ENCODE measurements around the gene LRRC75B.
"Not testable (repeated sequence)": the region's sequence is repeated elsewhere in the genome, so short reads cannot be mapped to it uniquely, and the experiment has no call there.

LRRC75B gene

DNA sequence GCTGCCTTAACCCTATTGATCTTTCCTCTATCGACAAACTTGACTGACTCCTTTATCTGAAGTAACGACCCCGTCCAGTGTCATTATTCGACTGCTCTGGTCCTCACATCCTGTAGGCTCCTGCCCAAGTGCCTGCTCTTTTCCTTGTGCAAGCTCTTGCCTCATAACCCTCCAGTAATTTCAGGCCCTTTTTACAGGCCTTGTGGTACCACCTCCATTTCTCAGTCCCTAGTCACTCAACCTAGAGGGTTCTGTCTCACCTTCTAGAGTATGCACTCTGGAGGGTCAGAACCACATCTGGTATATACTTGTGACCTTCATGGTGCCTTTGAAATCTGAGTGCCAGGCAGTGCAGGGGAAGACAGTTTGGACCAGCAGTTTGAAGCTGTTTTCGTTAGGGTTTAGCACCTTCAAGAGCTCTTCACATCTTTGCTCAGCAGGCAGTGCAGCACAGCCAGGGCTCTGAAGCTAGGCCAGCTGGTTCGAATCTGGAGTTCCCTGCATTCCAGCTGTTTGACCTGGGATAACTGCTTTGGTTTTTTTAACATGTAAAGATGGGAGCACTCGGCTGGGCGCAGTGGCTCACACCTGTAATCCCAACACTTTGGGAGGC is 25.9 kb downstream of the LRRC75B start:
- peaks cover 100% of the 10 kb centered on the region for H3K36me3 ChIP-seq
- no peak overlapping the region for H3K9ac ChIP-seq
- peaks cover 96% of the 10 kb centered on the region for H4K20me1 ChIP-seq
- H3K27me3 ChIP-seq = no peaks in the 10 kb centered on the region
- no peak overlapping the region for H3K27ac ChIP-seq
- no peak for TF ChIP-seq Cebpa-rat (IDR thresholded peaks at IDR 0.05)
- no peaks in the 10 kb centered on the region for H3K4me1 ChIP-seq
- no peak overlapping the region for H3K4me2 ChIP-seq
- H3K9me3 ChIP-seq = no peaks in the 10 kb centered on the region
- no peak overlapping the region for H3K4me3 ChIP-seq

- Histone ChIP-seq H3K4me3 (no peak overlapping the region), H4K20me1 (peaks cover 100% of the 10 kb centered on the region), H3K27me3 (no peaks in the 10 kb centered on the region), H3K4me1 (no peaks in the 10 kb centered on the region), H3K27ac (no peak overlapping the region), H3K9ac (no peak overlapping the region), H3K36me3 (peaks cover 100% of the 10 kb centered on the region), H3K4me2 (no peak overlapping the region), H3K9me3 (no peaks in the 10 kb centered on the region)
- TF ChIP-seq Cebpa-rat (IDR thresholded peaks at IDR 0.05) = no peak
Measured at GRCh38 chr22:24565077-24565476, 27.8 kb downstream of the LRRC75B start.

DNA sequence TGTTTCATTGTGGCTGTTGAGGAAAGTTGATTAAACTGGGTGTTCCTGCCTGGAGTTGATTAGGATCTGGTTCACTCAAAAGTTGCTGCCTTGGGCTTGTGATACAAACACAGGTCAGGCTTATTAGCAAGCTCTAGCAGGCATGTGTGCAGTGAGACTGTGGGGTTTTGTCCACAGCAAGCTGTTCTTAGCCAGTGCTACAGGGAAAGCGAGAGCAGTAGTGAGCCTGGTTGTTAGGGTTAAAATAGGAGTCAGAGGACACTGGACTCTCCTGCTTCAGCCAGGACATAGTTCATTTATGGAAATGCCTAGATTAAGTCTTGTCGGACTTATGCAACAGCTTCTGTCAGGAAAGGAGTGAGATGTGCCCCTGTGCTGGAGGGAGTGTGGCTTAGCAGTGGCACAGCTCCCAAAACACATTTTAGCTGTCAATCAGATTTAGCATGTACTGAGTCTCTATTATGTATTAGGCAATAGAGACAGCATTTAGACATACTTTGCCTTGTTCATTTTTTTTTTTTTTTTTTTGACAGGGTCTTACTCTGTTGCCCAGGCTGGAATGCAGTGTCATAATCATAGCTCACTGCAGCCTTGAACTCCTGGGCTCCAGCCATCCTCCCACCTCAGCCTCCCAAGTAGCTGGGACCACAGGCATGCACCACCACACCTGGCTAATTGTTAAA is 28.4 kb downstream of the LRRC75B start:
- Histone ChIP-seq H3K27ac (no peak overlapping the region), H3K4me2 (no peak overlapping the region), H4K20me1 (peaks cover 100% of the 10 kb centered on the region), H3K36me3 (peaks cover 100% of the 10 kb centered on the region), H3K4me1 (peaks cover 3% of the 10 kb centered on the region), H3K9ac (no peak overlapping the region), H3K27me3 (no peaks in the 10 kb centered on the region), H3K4me3 (no peak overlapping the region), H3K9me3 (no peaks in the 10 kb centered on the region)
- no peak for TF ChIP-seq Cebpa-rat (IDR thresholded peaks at IDR 0.05)

DNA sequence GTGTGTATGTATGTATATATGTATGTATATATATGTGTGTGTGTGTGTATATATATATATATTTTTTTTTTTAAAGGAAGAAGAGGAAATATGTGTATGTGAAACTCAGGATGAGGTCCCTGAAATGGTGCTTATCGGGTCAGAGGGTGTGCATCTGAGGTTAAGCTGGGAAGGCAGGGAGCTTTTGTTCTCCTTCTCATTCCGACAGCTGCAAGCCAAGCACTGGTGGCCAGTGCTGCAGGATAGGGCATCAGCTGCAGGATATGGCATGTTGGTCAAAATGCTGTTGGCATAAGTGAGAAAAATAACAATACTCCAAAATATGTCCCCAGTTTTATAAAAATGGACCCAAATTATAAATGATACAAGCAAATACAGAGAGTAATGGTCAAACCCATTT is 29.6 kb downstream of the LRRC75B start:
- H3K9ac ChIP-seq = no peak overlapping the region
- no peaks in the 10 kb centered on the region for H3K9me3 ChIP-seq
- TF ChIP-seq Cebpa-rat (IDR thresholded peaks at IDR 0.05) = no peak
- no peak overlapping the region for H3K4me2 ChIP-seq
- H3K27me3 ChIP-seq = no peaks in the 10 kb centered on the region
- H4K20me1 ChIP-seq = peaks cover 100% of the 10 kb centered on the region
- H3K36me3 ChIP-seq = peaks cover 100% of the 10 kb centered on the region
- no peak overlapping the region for H3K4me3 ChIP-seq
- no peak overlapping the region for H3K27ac ChIP-seq
- peaks cover 15% of the 10 kb centered on the region for H3K4me1 ChIP-seq

DNA sequence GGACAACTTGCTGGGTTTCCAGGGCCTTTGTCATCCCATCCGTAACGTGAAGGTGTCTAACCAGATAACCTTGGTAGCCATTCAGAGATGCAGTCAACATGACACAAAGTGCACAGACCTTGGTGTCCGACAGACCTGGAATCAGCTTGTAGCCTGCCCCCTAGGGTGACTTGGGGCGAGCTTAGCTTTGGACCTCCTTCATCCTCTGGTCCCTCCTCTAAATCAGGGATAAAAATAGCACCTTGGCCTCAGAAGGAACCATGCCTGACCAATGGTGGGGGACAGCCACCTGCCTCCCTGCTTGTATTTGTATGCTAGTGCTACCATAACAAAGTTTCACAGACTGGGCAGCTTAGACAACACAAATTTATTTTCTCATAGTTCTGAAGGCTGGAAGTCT is 33.4 kb downstream of the LRRC75B start:
- no peak overlapping the region for H3K9ac ChIP-seq
- H3K36me3 ChIP-seq = peaks cover 74% of the 10 kb centered on the region
- peak overlapping the region; percentile 1; the same call in 1 of the 2 replicates for H3K4me2 ChIP-seq
- TF ChIP-seq Cebpa-rat (IDR thresholded peaks at IDR 0.05) = no peak
- no peaks in the 10 kb centered on the region for H3K27me3 ChIP-seq
- no peak overlapping the region for H3K27ac ChIP-seq
- peaks cover 88% of the 10 kb centered on the region for H4K20me1 ChIP-seq
- H3K4me3 ChIP-seq = no peak overlapping the region
- H3K4me1 ChIP-seq = peaks cover 34% of the 10 kb centered on the region
- H3K9me3 ChIP-seq = no peaks in the 10 kb centered on the region

DNA sequence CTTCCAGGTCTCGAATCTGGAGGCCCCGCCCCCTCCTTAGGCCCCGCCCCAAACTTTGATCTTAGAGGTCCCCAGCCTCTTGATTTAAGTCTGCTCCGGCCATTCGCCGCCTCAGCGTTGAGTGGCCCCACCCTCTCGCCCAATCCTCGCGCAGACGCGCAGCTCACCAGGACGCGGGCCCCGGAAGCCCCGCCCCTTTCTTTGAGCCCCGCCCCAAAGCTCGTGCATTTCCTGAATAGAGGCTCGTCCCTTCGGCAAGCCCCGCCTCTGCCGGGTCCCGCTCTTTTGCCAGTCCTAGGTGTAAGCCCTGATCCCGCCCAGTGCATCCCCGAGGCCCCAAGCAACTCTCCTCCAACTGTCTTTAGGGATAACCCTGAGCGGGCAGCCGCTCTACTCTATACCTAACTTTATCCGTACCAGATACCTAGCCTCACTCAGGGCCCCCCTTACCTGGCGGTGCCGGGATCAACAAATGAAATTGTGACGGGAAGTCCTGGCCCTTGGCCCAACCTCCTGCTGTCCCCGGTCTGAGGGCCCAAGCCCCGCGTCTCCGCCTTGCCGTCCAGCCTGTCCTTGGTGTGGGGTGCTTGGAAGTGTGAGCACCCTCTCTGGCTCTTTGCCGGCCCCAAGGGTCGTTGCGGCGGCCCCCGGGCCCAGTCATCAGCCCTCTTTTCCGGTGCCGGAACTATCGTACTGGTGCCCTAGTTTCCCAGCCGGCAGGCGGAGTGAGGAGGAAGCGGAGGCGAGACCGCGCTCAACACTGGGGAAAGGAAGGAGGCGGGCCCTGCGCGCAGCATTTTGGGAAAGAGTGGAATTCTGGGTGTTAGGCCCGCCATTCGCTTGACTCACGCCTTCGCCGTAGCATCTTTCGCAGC is 37.5 kb downstream of the LRRC75B start, which contains the start of gene SNRPD3:
Gene SNRPD3 (plus strand): TSS at position 835 of the 875 bp plus-strand sequence. CDS start 1,676 bp downstream, outside the sequence.
- H3K36me3 ChIP-seq = peaks cover 52% of the 10 kb centered on the region
- H3K27ac ChIP-seq = peak within 1 kb of the TSS; percentile 98
- peaks cover 88% of the 10 kb centered on the region for H4K20me1 ChIP-seq
- H3K4me3 ChIP-seq = peak within 1 kb of the TSS; percentile 90
- no peak for TF ChIP-seq Cebpa-rat (IDR thresholded peaks at IDR 0.05)
- H3K4me2 ChIP-seq = peak within 1 kb of the TSS; percentile 100
- H3K27me3 ChIP-seq = no peaks in the 10 kb centered on the region
- peak within 1 kb of the TSS; percentile 97 for H3K9ac ChIP-seq
- H3K4me1 ChIP-seq = peaks cover 72% of the 10 kb centered on the region
- H3K9me3 ChIP-seq = no peaks in the 10 kb centered on the region

- Histone ChIP-seq H3K4me1 (peaks cover 70% of the 10 kb centered on the region), H3K36me3 (peaks cover 52% of the 10 kb centered on the region), H3K4me2 (peak within 1 kb of the TSS; percentile 100), H4K20me1 (peaks cover 88% of the 10 kb centered on the region), H3K4me3 (peak within 1 kb of the TSS; percentile 90), H3K9me3 (no peaks in the 10 kb centered on the region), H3K9ac (peak within 1 kb of the TSS; percentile 97), H3K27ac (peak within 1 kb of the TSS; percentile 98), H3K27me3 (no peaks in the 10 kb centered on the region)
- no peak for TF ChIP-seq Cebpa-rat (IDR thresholded peaks at IDR 0.05)
Measured at GRCh38 chr22:24554313-24555164, 38.3 kb downstream of the LRRC75B start, which contains the start of gene GUCD1. TSS of gene GUCD1 (minus strand) at chr22:24555138. CDS start at chr22:24554991, 147 bp downstream.

- Histone ChIP-seq H3K36me3 (peaks cover 52% of the 10 kb centered on the region), H3K4me2 (peak overlapping the region; percentile 93), H3K27ac (peak overlapping the region; percentile 96), H3K9ac (peak overlapping the region; percentile 97), H3K4me1 (peaks cover 62% of the 10 kb centered on the region), H3K9me3 (no peaks in the 10 kb centered on the region), H3K27me3 (no peaks in the 10 kb centered on the region), H4K20me1 (peaks cover 88% of the 10 kb centered on the region), H3K4me3 (peak overlapping the region; percentile 90)
- TF ChIP-seq Cebpa-rat (IDR thresholded peaks at IDR 0.05) = no peak
Measured at GRCh38 chr22:24553597-24554312, 39.1 kb downstream of the LRRC75B start.

- H3K9me3 ChIP-seq, H3K27me3 ChIP-seq: not testable (repeated sequence)
- H3K4me2 ChIP-seq = peak overlapping the region; percentile 93
- H3K36me3 ChIP-seq = peaks cover 52% of the 10 kb centered on the region
- peak overlapping the region; percentile 97 for H3K9ac ChIP-seq
- peaks cover 51% of the 10 kb centered on the region for H3K4me1 ChIP-seq
- peak overlapping the region; percentile 90 for H3K4me3 ChIP-seq
- peaks cover 88% of the 10 kb centered on the region for H4K20me1 ChIP-seq
- peak overlapping the region; percentile 96 for H3K27ac ChIP-seq
Measured at GRCh38 chr22:24552503-24553286, 40.2 kb downstream of the LRRC75B start.

Measured in BLaER1 (cell line).